Ishikawa (cell line): Measurements from ENCODE around the gene VWA8.

Experiments
- CEBPB ChIP-seq: IDR thresholded peaks from 2 replicates; pipeline ENCODE4 v1.6.1; 2012
- CREB1 ChIP-seq: IDR thresholded peaks from 2 replicates; pipeline ENCODE4 v1.6.1; 2012; ENCODE audit warnings: low read depth
- EGR1 ChIP-seq: IDR thresholded peaks from 2 replicates; pipeline ENCODE4 v1.6.1; 2012
- EP300 ChIP-seq: IDR thresholded peaks from 2 replicates; pipeline ENCODE4 v1.6.1; 2012; ENCODE audit warnings: borderline replicate concordance
- FOXM1 ChIP-seq: IDR thresholded peaks from 2 replicates; pipeline ENCODE4 v1.6.1; 2012; ENCODE audit warnings: low read depth, borderline replicate concordance
- MAX ChIP-seq: IDR thresholded peaks from 2 replicates; pipeline ENCODE4 v1.6.1; 2012
- NFIC ChIP-seq: IDR thresholded peaks from 2 replicates; pipeline ENCODE4 v1.6.1; 2012
- RAD21 ChIP-seq: IDR thresholded peaks from 2 replicates; pipeline ENCODE4 v1.6.1; 2012; ENCODE audit warnings: low read depth
- TAF1 ChIP-seq: IDR thresholded peaks from 2 replicates; pipeline ENCODE4 v1.6.1; 2012; ENCODE audit warnings: low read depth, mild to moderate bottlenecking
- TCF12 ChIP-seq: IDR thresholded peaks from 2 replicates; pipeline ENCODE4 v1.6.1; 2012; ENCODE audit warnings: low read depth
- TEAD4 ChIP-seq: IDR thresholded peaks from 2 replicates; pipeline ENCODE4 v1.6.1; 2012
- USF1 ChIP-seq: IDR thresholded peaks from 2 replicates; pipeline ENCODE4 v1.6.1; 2012
- YY1 ChIP-seq: IDR thresholded peaks from 2 replicates; pipeline ENCODE4 v1.6.1; 2012; ENCODE audit warnings: low read depth
- ZBTB7A ChIP-seq: IDR thresholded peaks from 2 replicates; pipeline ENCODE4 v1.6.1; 2012; ENCODE audit warnings: low read depth
- TF ChIP-seq, protein P1 (sequence below): IDR thresholded peaks from 2 replicates; pipeline ENCODE4 v1.6.1; 2012; ENCODE audit warnings: low read depth, mild to moderate bottlenecking

Gene VWA8

GRCh38 chr13:41709511-41709910 is 251.4 kb downstream of the VWA8 start:
- TF ChIP-seq TCF12 (no peak), RAD21 (no peak), MAX (no peak), FOXM1 (no peak), USF1 (no peak), EGR1 (no peak), YY1 (no peak), TAF1 (no peak), CEBPB (no peak), EP300 (no peak), TEAD4 (no peak), NFIC (no peak), ZBTB7A (no peak), CREB1 (no peak)
- TF ChIP-seq, protein P1, sequence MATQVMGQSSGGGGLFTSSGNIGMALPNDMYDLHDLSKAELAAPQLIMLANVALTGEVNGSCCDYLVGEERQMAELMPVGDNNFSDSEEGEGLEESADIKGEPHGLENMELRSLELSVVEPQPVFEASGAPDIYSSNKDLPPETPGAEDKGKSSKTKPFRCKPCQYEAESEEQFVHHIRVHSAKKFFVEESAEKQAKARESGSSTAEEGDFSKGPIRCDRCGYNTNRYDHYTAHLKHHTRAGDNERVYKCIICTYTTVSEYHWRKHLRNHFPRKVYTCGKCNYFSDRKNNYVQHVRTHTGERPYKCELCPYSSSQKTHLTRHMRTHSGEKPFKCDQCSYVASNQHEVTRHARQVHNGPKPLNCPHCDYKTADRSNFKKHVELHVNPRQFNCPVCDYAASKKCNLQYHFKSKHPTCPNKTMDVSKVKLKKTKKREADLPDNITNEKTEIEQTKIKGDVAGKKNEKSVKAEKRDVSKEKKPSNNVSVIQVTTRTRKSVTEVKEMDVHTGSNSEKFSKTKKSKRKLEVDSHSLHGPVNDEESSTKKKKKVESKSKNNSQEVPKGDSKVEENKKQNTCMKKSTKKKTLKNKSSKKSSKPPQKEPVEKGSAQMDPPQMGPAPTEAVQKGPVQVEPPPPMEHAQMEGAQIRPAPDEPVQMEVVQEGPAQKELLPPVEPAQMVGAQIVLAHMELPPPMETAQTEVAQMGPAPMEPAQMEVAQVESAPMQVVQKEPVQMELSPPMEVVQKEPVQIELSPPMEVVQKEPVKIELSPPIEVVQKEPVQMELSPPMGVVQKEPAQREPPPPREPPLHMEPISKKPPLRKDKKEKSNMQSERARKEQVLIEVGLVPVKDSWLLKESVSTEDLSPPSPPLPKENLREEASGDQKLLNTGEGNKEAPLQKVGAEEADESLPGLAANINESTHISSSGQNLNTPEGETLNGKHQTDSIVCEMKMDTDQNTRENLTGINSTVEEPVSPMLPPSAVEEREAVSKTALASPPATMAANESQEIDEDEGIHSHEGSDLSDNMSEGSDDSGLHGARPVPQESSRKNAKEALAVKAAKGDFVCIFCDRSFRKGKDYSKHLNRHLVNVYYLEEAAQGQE: no peak

DNA sequence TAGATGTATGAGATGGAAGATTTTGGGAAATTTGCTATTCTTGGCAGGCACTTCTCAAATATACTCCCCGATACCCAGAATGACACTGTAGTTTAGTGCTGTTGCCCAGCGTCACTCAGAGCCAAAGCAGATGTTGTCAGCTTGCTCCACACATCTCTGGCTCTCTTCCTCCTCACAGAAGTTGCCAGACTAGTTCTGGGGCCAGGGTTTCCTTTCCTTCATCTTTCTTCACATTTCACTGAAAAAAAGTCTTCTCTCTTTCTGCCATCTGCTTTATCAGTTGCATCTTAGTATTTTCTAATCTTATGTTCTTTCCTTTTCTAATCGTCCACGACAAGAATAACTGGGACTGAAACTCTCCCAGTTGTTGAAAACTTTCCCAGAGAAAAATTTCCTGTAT is 252.2 kb downstream of the VWA8 start:
- no peak for TF ChIP-seq CEBPB
- no peak for TF ChIP-seq TAF1
- TF ChIP-seq ZBTB7A: no peak

DNA sequence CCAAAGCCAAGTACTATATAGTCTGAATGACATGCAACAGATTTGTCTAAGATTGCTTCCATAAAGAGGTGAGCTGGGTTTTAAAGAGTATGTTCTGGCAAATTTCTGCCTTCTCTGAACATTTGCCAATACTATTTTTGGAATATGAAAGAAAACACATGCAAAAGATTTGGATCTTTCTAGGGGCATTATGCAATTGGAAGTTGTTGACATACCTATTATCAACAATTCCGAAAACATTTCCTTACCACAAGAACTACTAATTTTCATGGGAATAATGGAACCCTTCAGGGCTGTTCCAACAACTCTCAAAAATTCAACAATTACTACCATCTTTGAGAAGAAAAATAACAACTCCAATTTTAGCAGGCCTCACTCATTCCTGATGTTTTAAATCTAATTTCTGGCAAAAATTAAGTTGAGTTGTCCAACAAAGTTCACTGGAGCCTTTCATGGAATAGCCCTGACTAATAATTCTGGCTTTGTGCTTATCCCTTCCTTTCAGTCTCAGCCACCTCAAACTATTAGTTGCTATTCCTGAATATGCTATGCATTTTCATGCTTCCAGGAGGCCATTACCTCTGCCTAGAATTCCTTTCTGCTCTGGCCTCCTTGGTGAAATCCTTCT is 253.6 kb downstream of the VWA8 start:
- TF ChIP-seq, protein P1: no peak
- TF ChIP-seq NFIC: no peak
- no peak for TF ChIP-seq FOXM1

- no peak for TF ChIP-seq FOXM1
- TF ChIP-seq, protein P1: no peak
- TF ChIP-seq CREB1: no peak
- 0 out of 2 replicates have a peak, but pooled peaks have one; percentile 5 for TF ChIP-seq CEBPB
- TF ChIP-seq TAF1: no peak
These were observed 254.8 kb downstream of the VWA8 start for GRCh38 chr13:41706152-41706551.

- no peak for TF ChIP-seq CREB1
These were observed 258.4 kb downstream of the VWA8 start for GRCh38 chr13:41702540-41702939.

DNA sequence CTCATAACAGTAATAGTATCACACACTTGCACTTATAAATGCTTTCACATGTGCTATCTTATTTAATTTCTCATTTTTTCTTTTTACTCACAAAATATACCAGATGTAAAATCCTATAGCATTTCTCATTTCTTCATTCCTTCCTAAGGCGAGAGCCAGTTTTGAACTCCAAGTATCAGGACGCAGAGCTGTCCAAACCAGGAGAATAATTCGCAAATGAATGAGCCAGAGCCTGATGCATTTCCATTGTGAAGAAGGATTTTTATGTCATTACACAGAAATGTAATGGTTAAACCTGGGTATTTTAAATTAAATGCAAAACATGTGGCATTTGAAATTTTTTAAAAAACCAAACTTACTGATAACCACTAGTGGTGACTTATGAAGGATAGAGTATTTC is 259.2 kb downstream of the VWA8 start:
- TF ChIP-seq TCF12 (no peak), MAX (no peak), ZBTB7A (no peak), NFIC (no peak), TEAD4 (no peak), RAD21 (no peak), FOXM1 (no peak), EP300 (no peak), YY1 (no peak), CREB1 (no peak), EGR1 (no peak), CEBPB (no peak), TAF1 (no peak), USF1 (no peak)
- TF ChIP-seq, protein P1: no peak
